Measurements from ENCODE around the gene WDR44.
A peak's percentile ranks its signal among the peaks of the same experiment; 100 is the strongest.

Gene WDR44

GRCh38 chrX:118325453-118325852 lies 20.5 kb upstream of the WDR44 start:
- H3K79me2 ChIP-seq (ENCODE audit: low read length) = no peaks in the 10 kb centered on the region
- no peaks in the 10 kb centered on the region for H3K36me3 ChIP-seq (replicated peaks; ENCODE audit: insufficient read depth, low read length)
- H3K27ac ChIP-seq (ENCODE audit: low read length) = no peak overlapping the region
- no peaks in the 10 kb centered on the region for H3K27me3 ChIP-seq (replicated peaks; ENCODE audit: insufficient read depth, low read length)
- H3K9ac ChIP-seq (ENCODE audit: low read length) = no peak overlapping the region
- no peaks in the 10 kb centered on the region for H3K9me2 ChIP-seq (replicated peaks; ENCODE audit: insufficient read depth, low read length)
- no peak overlapping the region for H2AFZ ChIP-seq (ENCODE audit: low read length)
- TF ChIP-seq EZH2phosphoT487 (IDR thresholded peaks at IDR 0.05; ENCODE audit: low read length) (no peak), CTCF (IDR thresholded peaks at IDR 0.05; ENCODE audit: low read length) (peak; percentile 38), EZH2 (optimal IDR thresholded peaks at IDR 0.05; ENCODE audit: low read depth, low read length) (no peak)
- no peaks in the 10 kb centered on the region for H3F3A ChIP-seq (ENCODE audit: insufficient read depth, low read length)
- DNase-seq = peak; percentile 11
- H3K4me3 ChIP-seq (ENCODE audit: low read length) = no peak overlapping the region
- H4K20me1 ChIP-seq (ENCODE audit: insufficient read depth, low read length) = no peaks in the 10 kb centered on the region
- no peaks in the 10 kb centered on the region for H3K4me1 ChIP-seq (ENCODE audit: low read length)
- no peak overlapping the region for H3K4me2 ChIP-seq (ENCODE audit: low read depth, low read length)
- no peaks in the 10 kb centered on the region for H3K9me3 ChIP-seq (replicated peaks; ENCODE audit: insufficient read depth, low read length)

- TF ChIP-seq EZH2 (optimal IDR thresholded peaks at IDR 0.05; ENCODE audit: low read depth, low read length) = no peak
- TF ChIP-seq CTCF (IDR thresholded peaks at IDR 0.05; ENCODE audit: low read length) = no peak
- TF ChIP-seq EZH2phosphoT487 (IDR thresholded peaks at IDR 0.05; ENCODE audit: low read length) = no peak
- no peak for DNase-seq
- H4K20me1 ChIP-seq (ENCODE audit: insufficient read depth, low read length) = no peaks in the 10 kb centered on the region
- H3K4me1 ChIP-seq (ENCODE audit: low read length) = no peaks in the 10 kb centered on the region
- H3K9ac ChIP-seq (ENCODE audit: low read length) = no peak overlapping the region
- H2AFZ ChIP-seq (ENCODE audit: low read length) = no peak overlapping the region
- H3F3A ChIP-seq (ENCODE audit: insufficient read depth, low read length) = no peaks in the 10 kb centered on the region
- H3K4me3 ChIP-seq (ENCODE audit: low read length) = no peak overlapping the region
- no peaks in the 10 kb centered on the region for H3K9me2 ChIP-seq (replicated peaks; ENCODE audit: insufficient read depth, low read length)
- H3K79me2 ChIP-seq (ENCODE audit: low read length) = no peaks in the 10 kb centered on the region
- no peak overlapping the region for H3K4me2 ChIP-seq (ENCODE audit: low read depth, low read length)
- no peaks in the 10 kb centered on the region for H3K9me3 ChIP-seq (replicated peaks; ENCODE audit: insufficient read depth, low read length)
- no peak overlapping the region for H3K27ac ChIP-seq (ENCODE audit: low read length)
- no peaks in the 10 kb centered on the region for H3K36me3 ChIP-seq (replicated peaks; ENCODE audit: insufficient read depth, low read length)
- H3K27me3 ChIP-seq (replicated peaks; ENCODE audit: insufficient read depth, low read length) = no peaks in the 10 kb centered on the region
These were observed 16.7 kb upstream of the WDR44 start for GRCh38 chrX:118329175-118329574.

DNA sequence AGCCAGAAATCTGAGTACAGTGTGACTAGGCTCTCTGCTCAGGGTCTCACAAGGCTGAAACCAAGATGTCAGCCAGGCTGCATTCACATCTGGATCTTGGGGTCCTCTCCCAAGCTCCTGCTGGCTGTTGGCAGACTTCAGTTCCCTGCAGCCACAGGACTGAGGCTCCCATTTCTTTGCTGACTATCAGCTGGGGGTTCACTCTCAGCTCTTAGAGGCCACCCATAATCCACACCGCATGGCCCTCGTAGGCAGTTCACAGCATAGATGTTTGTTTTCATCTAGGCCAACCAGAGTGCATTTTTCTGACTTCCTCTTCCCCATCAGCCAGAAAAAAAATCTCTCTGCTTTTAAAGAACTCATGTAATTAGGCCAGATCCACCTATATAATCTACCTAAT lies 8.2 kb upstream of the WDR44 start:
- H3K9me2 ChIP-seq (replicated peaks; ENCODE audit: insufficient read depth, low read length) = no peaks in the 10 kb centered on the region
- no peaks in the 10 kb centered on the region for H3K27me3 ChIP-seq (replicated peaks; ENCODE audit: insufficient read depth, low read length)
- H4K20me1 ChIP-seq (ENCODE audit: insufficient read depth, low read length) = no peaks in the 10 kb centered on the region
- H3K4me1 ChIP-seq (ENCODE audit: low read length) = no peaks in the 10 kb centered on the region
- H3K36me3 ChIP-seq (replicated peaks; ENCODE audit: insufficient read depth, low read length) = no peaks in the 10 kb centered on the region
- no peaks in the 10 kb centered on the region for H3F3A ChIP-seq (ENCODE audit: insufficient read depth, low read length)
- H3K4me3 ChIP-seq (ENCODE audit: low read length) = no peak overlapping the region
- no peak overlapping the region for H2AFZ ChIP-seq (ENCODE audit: low read length)
- H3K27ac ChIP-seq (ENCODE audit: low read length) = no peak overlapping the region
- no peak for DNase-seq
- H3K79me2 ChIP-seq (ENCODE audit: low read length) = no peaks in the 10 kb centered on the region
- H3K4me2 ChIP-seq (ENCODE audit: low read depth, low read length) = no peak overlapping the region
- no peak overlapping the region for H3K9ac ChIP-seq (ENCODE audit: low read length)
- TF ChIP-seq EZH2phosphoT487 (IDR thresholded peaks at IDR 0.05; ENCODE audit: low read length) = no peak
- no peak for TF ChIP-seq CTCF (IDR thresholded peaks at IDR 0.05; ENCODE audit: low read length)
- no peak for TF ChIP-seq EZH2 (optimal IDR thresholded peaks at IDR 0.05; ENCODE audit: low read depth, low read length)
- no peaks in the 10 kb centered on the region for H3K9me3 ChIP-seq (replicated peaks; ENCODE audit: insufficient read depth, low read length)
